DLD1 (cell line): ENCODE data around the gene TRIP13.
"Not testable (repeated sequence)": the region's sequence is repeated elsewhere in the genome, so short reads cannot be mapped to it uniquely, and the experiment has no call there.

ENCODE experiments used
- in situ Hi-C: cut with HindIII; loops from 2 replicates; pipeline ENCODE4 v1.10.0; 2017; ENCODE audit warnings: low sequenced_read_pairs

The TRIP13 gene

DNA sequence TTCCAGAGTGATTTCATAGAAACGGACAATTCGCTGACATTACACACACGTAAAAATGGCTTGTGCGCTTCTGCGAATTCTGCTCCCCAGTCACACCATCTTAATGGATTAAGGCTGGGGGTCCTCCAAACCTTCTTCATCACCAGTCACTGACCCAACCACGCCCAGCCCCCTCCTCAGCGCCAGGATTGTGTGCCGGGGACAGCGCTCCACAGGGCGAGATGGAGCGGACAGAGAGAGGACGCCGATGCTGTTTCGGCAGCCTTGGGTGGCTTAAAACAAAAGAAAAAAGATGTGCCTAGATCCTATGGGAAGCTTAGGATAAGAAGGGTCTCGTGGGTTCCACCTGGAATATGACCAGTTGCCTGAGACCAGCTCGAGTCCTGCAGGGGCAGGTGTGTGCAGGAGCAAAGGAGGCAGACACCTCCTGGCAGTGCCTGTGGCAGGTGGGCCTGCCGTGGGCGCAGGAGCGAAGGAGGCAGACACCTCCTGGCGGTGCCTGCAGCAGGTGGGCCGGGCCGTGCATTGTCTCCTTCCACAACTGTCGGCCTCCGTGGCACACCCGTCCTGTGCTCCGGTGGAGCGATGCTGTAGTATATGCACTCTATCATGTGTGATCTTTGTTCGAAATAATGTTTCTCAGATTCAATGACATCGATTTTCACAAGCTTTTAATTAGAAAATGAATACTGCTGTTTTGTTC, 20.9 kb upstream of the TRIP13 start:
- in situ Hi-C loops: no loop called here

DNA sequence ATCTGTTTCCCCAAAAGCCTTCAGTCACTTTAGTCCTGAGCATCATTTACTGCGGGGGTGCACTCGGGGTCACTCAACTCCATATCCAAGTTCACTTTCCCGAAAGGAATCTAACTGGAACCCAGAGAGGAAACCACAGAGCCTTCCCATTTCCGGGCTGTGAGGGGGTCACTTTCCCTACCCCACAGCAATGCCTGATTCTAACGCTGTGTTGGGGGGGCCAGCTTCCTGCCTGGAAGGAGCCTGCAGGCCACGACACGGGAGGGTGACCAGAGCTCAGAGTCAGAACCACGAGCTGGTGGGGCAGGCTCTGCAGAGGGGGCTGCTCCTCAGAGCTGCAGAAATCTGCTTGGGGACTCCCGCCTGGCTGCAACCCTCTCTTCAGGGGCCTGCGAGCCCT, 20.4 kb upstream of the TRIP13 start:
- in situ Hi-C loops: no loop called here

DNA sequence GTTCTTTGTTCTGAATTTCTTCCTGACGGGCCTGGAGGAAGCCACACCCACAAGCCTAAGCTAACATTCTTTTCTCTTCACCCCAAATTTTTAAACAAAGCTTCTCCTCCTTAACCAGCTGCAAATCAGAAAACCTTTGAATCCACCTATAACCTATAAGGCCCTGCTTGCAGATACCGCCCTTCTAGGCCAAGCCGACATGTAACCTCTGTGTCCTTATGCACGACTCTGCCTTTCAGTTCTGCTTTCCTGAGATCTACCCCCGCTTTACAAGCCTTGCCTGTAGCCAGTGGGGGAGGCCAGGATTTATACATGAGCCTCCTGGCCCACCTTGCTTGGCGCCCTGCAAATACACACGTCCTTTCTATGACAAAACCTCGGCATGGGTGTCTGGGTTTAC, 19.4 kb upstream of the TRIP13 start:
- in situ Hi-C loops: no loop called here

- in situ Hi-C loops: no loop called here
These were observed 16.8 kb upstream of the TRIP13 start for GRCh38 chr5:875931-876330.

GRCh38 chr5:876398-877365, 16.0 kb upstream of the TRIP13 start:
- in situ Hi-C loops: no loop called here

DNA sequence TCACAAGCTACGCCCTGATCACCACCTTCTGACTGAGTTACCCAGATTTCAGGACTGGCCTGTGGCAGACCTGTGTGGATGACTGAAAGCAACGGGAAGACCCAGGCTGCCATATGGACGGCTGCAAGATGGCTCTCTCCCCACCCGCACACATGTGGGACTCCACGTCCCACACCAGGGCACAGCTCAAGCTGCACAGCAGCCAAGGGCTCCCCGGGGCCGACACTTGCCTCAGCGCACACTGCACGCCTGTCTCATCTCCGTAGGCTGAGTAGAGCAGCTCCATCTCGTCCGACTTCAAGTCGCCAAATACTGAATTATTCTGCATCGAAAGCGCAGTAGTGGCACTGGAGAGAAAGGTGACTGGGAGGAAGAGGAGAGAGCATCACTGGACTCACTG, 14.6 kb upstream of the TRIP13 start:
- in situ Hi-C loops: no loop called here

- in situ Hi-C loops: not testable (repeated sequence)
These were observed 14.0 kb upstream of the TRIP13 start for GRCh38 chr5:878677-879076.

GRCh38 chr5:880816-881550, 11.7 kb upstream of the TRIP13 start:
- in situ Hi-C loops: no loop called here

DNA sequence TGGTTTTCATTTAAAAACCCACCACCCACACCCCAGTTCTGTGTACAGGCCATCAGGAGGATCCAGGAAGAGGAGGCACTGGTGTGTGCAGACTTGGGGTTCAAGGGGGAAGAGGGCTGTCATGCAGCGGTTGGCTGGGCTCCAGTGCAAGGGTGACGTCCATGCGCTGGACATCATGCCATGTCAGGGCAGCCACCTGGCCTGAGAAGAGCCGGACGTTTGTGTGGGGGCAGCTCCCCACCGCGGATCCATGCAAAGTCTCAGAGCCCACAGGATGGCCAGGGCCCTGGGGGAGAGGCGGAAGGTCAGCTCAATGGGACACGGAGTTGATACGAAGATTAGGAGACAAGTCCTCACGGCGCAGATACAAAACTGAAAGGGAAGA, 11.1 kb upstream of the TRIP13 start:
- in situ Hi-C loops: no loop called here

- in situ Hi-C loops: no loop called here
These were observed 10.2 kb upstream of the TRIP13 start for GRCh38 chr5:882253-883183.

DNA sequence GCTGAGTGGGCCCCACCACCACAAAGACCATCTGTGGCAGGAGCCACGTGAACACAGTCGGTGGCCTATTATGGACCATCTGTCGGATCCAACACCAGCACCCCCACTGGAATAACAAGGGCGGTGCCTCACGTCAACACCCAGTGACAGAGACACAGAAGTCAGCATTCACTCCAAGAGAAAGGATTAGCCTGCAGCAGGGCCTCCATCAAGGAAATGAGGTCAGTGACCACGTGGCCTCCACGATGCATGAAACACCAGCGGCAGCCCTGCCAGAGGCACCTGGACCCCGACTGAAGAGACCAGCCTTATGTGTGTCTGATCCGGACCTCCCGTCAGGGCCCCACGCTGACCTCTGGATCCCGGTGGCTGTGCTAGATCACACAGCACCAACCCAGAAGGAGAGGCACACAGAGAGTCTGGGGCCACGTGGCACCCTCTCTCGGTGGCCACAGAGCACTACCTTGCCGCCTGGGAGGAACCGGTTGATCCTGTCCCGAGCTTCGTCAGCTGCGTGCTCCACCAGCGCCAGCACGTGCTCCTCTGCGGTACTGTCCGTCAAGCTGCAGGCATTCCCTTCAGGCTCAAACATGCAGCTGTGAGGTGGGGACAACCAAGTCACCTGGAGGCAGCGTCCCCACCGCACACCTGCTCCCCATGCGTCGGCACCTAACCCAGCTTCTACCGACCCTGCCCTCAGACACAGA, 9.1 kb upstream of the TRIP13 start:
- in situ Hi-C loops: no loop called here

- in situ Hi-C loops: no loop called here
These were observed 8.1 kb upstream of the TRIP13 start for GRCh38 chr5:884345-885126.

DNA sequence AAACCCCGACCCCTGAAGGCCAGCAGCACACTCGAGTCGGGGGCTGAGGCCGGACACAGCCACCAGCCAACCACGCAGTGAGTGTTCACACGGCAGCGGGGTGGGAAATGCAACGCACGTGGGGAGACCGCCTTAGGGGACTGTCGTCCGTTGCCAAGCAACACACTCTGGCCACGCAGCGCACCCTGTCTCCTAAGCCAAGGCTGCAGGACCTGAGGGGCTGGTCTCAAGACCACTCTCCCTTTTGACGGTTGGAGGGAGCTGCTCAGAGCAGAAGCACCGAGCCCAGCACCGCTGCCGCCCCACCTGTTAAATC, 7.6 kb upstream of the TRIP13 start:
- in situ Hi-C loops: no loop called here

DNA sequence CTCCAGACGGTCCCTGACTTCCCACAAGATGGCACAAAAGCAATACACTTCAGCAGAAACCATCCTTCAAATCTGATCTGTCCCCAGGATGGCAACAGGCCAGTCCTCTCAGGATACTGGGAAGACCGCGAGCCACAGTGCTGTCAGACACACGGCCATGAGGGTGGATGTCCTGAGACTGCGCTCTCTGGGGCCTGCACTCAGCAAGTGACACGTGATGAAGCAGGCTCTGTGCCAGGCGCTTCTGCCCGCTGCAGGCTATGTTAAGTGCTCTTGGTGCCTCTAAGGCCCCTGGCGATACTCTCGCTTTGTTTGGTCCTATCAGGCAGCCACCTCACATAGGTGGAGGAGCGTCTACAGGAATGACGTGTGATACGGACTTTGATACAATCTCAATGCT, 7.2 kb upstream of the TRIP13 start:
- in situ Hi-C loops: no loop called here

GRCh38 chr5:886036-886435, 6.6 kb upstream of the TRIP13 start:
- in situ Hi-C loops: no loop called here

DNA sequence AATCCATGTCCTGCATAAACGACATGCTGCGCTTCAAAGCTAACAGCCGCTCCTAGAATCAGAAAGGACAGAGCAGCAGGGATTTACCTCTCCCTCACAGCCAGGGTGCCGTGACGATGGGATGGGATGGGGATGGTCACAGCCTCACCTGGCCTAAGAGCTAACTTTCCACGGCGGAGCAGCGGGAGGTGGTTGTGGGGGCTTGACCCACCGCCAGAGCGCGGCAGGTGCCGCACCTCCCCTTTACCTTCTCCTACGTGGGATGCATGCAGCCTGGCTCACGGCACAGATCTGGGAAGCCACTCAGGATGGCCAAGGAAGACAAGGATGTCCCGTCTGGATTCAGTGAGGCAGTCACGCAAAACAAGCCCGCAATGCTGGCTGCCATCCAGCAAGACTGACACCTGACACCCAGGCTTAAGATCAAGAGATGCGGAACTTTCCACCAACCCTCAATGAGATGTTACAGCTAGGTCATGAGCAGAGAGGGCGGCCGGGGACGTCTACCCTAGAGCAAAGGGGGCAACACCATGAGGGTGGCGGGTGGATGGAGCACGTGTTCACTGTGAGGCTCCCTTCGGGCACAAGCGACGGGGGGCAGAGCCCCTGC, 5.9 kb upstream of the TRIP13 start:
- in situ Hi-C loops: no loop called here

- in situ Hi-C loops: no loop called here
These were observed 4.6 kb upstream of the TRIP13 start for GRCh38 chr5:887947-888637.

GRCh38 chr5:888638-889035, 4.0 kb upstream of the TRIP13 start:
- in situ Hi-C loops: no loop called here
